HL-60 (cell line): Measurements from ENCODE around the gene TSC22D2.

Experiments
- DNase-seq, 2 experiments: peaks; one replicate each; pipeline ENCODE4 v3.0.0-alpha.2; 2010 to 2020; ENCODE audit warnings: low read depth in 1 of 2, low spot score in 1 of 2
- H3K27ac ChIP-seq: fragments of 250-450 bp; sonication (Bioruptor Pico); replicated peaks from 2 replicates; pipeline ENCODE4 v1.5.1; 2020; ENCODE audit warnings: mild to moderate bottlenecking, moderate library complexity
- H3K27me3 ChIP-seq: fragments of 250-450 bp; sonication (Bioruptor Pico); 2 replicates; pipeline ENCODE4 v1.5.1; 2021; ENCODE audit warnings: mild to moderate bottlenecking, moderate library complexity; ENCODE audit not compliant: insufficient read depth, poor library complexity, severe bottlenecking
- H3K4me3 ChIP-seq: replicated peaks from 2 replicates; pipeline ENCODE4 v1.5.1; 2011; ENCODE audit warnings: mild to moderate bottlenecking, control low read depth, low read length; ENCODE audit not compliant: insufficient read depth
- GABPA ChIP-seq: IDR thresholded peaks from 2 replicates; pipeline ENCODE4 v1.6.1; 2012; ENCODE audit warnings: low read depth
- POLR2AphosphoS5 ChIP-seq: IDR thresholded peaks from 2 replicates; pipeline ENCODE4 v1.6.1; 2012; ENCODE audit warnings: low read depth
- SPI1 ChIP-seq: IDR thresholded peaks from 2 replicates; pipeline ENCODE4 v1.6.1; 2012; ENCODE audit warnings: low read depth, mild to moderate bottlenecking, borderline replicate concordance
- TF ChIP-seq, protein P1 (sequence below): IDR thresholded peaks from one replicate; pipeline ENCODE4 v1.5.1; 2011; ENCODE audit warnings: low read length, control low read depth, inconsistent platforms; ENCODE audit not compliant: insufficient read depth
- TF ChIP-seq, protein P2 (sequence below): IDR thresholded peaks from 2 replicates; pipeline ENCODE4 v1.6.1; 2012; ENCODE audit warnings: low read depth; ENCODE audit not compliant: insufficient replicate concordance

Gene TSC22D2

DNA sequence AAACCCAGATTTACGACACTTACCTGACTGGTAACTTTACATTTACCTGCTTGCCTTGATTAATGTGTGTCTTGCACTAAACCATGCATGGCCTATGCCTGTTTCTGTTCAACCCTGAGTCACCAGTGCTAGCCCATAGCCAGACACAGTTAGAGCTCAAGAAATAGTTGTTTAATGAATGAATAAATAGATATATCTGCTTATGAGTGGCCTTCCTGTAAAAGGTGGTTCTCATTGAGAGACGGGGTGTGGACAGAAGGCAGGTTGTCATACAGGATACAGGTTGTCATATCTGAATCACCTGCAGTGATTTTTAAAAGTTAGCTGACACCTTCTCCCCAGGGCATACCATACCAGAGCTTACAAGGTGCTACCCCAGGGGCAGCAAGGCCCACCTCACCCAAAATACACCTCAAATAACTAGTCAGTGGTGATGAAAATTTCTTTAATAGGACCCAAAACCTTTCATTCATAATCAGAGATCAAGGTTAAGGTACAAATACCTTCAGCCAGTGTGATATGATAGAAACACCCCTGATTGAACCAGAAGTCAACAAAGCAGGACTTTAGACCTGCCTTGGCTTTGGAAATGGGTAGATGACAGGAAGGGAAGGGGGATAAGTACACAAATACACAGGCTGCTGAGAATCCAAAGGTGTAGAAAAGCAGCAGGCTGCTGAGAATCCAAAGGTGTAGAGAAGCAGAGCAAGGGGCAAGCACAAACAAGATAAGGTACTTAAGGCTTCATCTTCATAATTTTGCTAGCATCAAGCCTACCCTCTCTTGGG lies 45.4 kb upstream of the TSC22D2 start:
- DNase-seq = no peak
- Histone ChIP-seq H3K27me3 (no peaks in the 10 kb centered on the region), H3K4me3 (no peak overlapping the region), H3K27ac (no peak overlapping the region)
- no peak for TF ChIP-seq GABPA
- TF ChIP-seq POLR2AphosphoS5 = no peak
- TF ChIP-seq, protein P1, sequence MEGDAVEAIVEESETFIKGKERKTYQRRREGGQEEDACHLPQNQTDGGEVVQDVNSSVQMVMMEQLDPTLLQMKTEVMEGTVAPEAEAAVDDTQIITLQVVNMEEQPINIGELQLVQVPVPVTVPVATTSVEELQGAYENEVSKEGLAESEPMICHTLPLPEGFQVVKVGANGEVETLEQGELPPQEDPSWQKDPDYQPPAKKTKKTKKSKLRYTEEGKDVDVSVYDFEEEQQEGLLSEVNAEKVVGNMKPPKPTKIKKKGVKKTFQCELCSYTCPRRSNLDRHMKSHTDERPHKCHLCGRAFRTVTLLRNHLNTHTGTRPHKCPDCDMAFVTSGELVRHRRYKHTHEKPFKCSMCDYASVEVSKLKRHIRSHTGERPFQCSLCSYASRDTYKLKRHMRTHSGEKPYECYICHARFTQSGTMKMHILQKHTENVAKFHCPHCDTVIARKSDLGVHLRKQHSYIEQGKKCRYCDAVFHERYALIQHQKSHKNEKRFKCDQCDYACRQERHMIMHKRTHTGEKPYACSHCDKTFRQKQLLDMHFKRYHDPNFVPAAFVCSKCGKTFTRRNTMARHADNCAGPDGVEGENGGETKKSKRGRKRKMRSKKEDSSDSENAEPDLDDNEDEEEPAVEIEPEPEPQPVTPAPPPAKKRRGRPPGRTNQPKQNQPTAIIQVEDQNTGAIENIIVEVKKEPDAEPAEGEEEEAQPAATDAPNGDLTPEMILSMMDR = no peak
- TF ChIP-seq, protein P2, sequence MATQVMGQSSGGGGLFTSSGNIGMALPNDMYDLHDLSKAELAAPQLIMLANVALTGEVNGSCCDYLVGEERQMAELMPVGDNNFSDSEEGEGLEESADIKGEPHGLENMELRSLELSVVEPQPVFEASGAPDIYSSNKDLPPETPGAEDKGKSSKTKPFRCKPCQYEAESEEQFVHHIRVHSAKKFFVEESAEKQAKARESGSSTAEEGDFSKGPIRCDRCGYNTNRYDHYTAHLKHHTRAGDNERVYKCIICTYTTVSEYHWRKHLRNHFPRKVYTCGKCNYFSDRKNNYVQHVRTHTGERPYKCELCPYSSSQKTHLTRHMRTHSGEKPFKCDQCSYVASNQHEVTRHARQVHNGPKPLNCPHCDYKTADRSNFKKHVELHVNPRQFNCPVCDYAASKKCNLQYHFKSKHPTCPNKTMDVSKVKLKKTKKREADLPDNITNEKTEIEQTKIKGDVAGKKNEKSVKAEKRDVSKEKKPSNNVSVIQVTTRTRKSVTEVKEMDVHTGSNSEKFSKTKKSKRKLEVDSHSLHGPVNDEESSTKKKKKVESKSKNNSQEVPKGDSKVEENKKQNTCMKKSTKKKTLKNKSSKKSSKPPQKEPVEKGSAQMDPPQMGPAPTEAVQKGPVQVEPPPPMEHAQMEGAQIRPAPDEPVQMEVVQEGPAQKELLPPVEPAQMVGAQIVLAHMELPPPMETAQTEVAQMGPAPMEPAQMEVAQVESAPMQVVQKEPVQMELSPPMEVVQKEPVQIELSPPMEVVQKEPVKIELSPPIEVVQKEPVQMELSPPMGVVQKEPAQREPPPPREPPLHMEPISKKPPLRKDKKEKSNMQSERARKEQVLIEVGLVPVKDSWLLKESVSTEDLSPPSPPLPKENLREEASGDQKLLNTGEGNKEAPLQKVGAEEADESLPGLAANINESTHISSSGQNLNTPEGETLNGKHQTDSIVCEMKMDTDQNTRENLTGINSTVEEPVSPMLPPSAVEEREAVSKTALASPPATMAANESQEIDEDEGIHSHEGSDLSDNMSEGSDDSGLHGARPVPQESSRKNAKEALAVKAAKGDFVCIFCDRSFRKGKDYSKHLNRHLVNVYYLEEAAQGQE = no peak
- TF ChIP-seq SPI1 = no peak

DNA sequence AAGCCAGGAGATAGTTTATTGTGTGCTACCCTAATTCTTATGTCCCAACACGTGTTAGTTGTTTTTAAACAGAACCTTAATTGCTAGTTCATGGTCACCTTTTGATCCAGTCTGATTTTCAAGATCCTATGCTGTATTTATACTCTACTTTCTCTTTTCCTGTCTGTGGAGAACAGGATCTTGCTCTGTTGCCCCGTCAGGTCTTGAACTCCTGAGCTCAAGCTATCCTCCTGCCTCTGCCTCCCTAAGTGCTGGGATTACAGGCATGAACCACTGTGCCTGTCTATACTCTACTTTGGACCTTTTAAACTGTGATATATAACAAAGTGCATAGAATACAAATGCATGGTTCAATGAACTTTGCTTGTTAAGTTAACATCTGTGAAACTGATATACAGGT lies 44.7 kb upstream of the TSC22D2 start:
- TF ChIP-seq, protein P2 = no peak
- TF ChIP-seq, protein P1 = no peak
- TF ChIP-seq GABPA = no peak
- TF ChIP-seq SPI1 = no peak
- TF ChIP-seq POLR2AphosphoS5 = no peak
- no peak for DNase-seq
- Histone ChIP-seq H3K27me3 (no peaks in the 10 kb centered on the region), H3K4me3 (no peak overlapping the region), H3K27ac (no peak overlapping the region)

DNA sequence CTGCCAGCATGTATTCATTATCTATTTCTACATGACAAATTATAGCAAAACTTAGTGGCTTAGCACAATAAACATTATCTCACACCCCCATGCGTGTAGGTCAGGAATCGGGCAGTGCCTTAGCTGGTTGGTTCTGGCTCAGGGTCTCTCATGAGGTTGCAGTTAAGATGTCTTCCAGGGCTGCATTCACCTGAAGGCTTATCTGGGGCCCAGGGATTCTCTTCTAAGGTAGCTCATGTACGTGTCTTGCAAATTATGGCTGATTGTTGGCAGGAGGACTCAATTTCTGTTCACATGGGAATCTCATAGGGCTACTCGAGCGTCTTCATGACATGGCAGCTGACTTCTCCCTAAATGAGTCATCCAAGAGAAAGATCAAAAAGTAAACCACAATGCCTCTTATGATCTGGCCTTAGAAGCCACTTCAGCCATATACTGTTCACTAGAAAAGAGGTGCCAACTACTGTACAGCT lies 42.9 kb upstream of the TSC22D2 start:
- Histone ChIP-seq H3K4me3 (no peak overlapping the region), H3K27me3 (no peaks in the 10 kb centered on the region), H3K27ac (no peak overlapping the region)
- no peak for DNase-seq
- TF ChIP-seq SPI1 = no peak
- TF ChIP-seq, protein P1 = no peak
- no peak for TF ChIP-seq POLR2AphosphoS5
- TF ChIP-seq GABPA = no peak
- TF ChIP-seq, protein P2 = no peak
